ES-I3 (cell line): ENCODE measurements around the gene EXD3.

Experiments used
- H3K36me3 ChIP-seq: 2 replicates; pipeline ENCODE4 v1.6.1; 2013; ENCODE audit warnings: mild to moderate bottlenecking, low read length, control low read depth, moderate library complexity; ENCODE audit not compliant: insufficient read depth
- H3K4me1 ChIP-seq: 2 replicates; pipeline ENCODE4 v1.6.1; 2013; ENCODE audit warnings: mild to moderate bottlenecking, control low read depth, low read length; ENCODE audit not compliant: insufficient read depth
- H3K9ac ChIP-seq: 2 replicates; pipeline ENCODE4 v1.6.1; 2013; ENCODE audit warnings: low read depth, mild to moderate bottlenecking, low read length, moderate library complexity
- H3K9me3 ChIP-seq: 2 replicates; pipeline ENCODE4 v1.6.1; 2013; ENCODE audit warnings: mild to moderate bottlenecking, low read length, moderate library complexity; ENCODE audit not compliant: control insufficient read depth, insufficient read depth

Gene EXD3

DNA sequence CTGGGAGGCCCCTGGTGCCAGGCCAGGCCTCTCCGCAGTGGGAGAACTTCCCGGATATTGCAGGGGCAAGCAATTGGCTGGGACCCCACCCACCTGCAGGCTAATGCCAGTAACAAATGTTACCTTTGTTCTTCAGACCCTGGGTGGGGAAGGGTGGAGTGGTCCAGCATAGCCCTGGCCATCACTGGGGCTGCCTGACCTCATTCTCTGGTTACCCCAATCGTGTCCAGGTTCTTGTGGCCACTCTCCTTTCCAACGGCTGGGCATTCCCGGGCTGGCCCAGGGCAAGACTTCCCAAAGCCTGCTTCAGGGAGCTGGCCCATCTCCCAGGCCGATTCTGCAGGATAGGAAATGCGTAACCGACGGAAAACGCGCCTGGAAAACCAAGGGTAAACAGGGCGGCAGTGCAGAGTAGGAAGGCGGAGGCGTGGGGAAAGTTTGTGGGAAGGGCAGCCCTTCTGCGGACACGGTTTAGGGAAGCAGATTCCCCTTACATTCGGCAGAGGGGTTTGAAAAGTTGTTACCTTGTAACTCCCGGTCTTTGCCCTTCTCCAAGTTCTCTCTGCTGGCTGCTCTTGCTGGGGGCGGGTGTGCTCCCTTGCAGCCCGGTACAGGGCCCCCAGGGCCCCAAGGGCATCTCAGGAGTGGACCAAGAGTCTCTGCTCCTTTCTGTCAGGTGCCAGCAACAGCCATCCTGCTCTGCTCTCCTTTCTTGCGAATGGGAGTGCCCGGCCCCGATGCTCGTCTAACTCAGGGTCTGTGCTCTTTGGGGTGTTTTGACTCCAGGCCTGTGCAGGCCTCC is 124.4 kb downstream of the EXD3 start:
- Histone ChIP-seq H3K9ac (peak overlapping the region; percentile 76; the same call in 1 of the 2 replicates), H3K4me1 (peaks cover 22% of the 10 kb centered on the region), H3K36me3 (no peaks in the 10 kb centered on the region), H3K9me3 (peaks cover 8% of the 10 kb centered on the region; the same call in 1 of the 2 replicates)

DNA sequence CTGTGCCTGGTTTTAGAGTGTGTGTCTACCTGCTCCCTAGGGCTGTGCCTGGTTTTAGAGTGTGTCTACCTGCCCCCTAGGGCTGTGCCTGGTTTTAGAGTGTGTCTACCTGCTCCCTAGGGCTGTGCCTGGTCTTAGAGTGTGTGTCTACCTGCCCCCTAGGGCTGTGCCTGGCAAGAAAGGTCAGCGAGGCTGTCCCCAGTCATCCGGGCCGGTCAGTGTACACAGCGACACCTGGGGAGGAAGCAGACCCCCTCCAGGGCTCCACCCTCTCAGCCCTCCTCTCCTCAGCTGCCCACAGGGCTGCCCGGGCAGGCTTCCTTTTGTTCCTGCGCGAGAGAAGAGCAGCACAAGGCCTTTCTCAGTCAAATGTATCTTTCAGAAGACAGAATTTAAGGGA is 125.0 kb downstream of the EXD3 start:
- no peaks in the 10 kb centered on the region for H3K36me3 ChIP-seq
- H3K9me3 ChIP-seq = peaks cover 8% of the 10 kb centered on the region; the same call in 1 of the 2 replicates
- no peak overlapping the region for H3K9ac ChIP-seq
- H3K4me1 ChIP-seq = peaks cover 22% of the 10 kb centered on the region

DNA sequence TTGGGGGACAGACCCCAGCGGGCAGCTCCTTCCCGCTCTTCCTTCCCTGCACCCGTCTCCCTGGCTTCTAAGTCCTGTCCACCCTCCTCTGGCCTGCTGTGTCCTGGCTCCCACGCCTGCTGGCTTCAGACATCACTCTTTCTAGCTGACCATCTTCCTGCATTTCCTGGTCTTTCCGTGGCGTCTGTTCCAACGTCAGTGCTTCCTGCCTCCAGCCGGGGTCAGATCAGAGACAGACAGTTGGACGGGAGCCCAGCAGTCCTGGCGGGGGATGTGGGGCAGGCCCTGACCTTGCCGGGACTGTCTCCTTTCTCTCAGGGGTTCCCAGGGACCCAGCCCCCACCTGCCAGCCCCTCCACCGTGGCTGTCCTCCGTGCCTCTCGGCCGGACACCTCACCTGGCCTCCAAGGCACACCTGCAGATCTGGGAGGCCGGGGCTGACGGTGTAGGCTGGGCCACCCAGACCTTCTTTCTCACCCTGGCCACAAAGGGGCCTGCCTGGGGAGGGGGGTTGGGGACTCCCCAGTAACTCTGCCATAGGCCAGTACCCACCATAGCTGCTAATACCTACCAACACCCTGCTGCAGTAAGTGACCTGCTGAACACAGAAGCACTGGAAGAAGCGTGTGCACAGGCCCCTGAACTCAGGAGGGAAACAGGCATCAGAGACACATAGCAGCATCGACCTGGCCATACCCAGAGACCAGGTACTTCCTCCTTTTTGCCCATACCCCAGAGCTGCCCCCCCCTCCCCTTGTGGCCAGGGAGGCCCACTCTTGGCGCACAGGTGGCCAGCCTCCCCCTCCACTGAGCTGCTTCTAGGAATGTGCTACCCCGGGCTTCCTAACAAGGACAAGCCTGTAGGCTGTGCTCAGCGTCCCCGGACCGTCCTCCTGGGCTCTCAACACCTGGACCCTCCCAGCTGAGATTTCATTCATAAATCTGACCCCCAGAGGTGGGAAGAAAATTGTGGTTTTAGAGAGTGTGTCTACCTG is 126.0 kb downstream of the EXD3 start:
- Histone ChIP-seq H3K4me1 (peaks cover 22% of the 10 kb centered on the region), H3K36me3 (no peaks in the 10 kb centered on the region), H3K9ac (peak overlapping the region; percentile 40), H3K9me3 (peaks cover 8% of the 10 kb centered on the region; the same call in 1 of the 2 replicates)

DNA sequence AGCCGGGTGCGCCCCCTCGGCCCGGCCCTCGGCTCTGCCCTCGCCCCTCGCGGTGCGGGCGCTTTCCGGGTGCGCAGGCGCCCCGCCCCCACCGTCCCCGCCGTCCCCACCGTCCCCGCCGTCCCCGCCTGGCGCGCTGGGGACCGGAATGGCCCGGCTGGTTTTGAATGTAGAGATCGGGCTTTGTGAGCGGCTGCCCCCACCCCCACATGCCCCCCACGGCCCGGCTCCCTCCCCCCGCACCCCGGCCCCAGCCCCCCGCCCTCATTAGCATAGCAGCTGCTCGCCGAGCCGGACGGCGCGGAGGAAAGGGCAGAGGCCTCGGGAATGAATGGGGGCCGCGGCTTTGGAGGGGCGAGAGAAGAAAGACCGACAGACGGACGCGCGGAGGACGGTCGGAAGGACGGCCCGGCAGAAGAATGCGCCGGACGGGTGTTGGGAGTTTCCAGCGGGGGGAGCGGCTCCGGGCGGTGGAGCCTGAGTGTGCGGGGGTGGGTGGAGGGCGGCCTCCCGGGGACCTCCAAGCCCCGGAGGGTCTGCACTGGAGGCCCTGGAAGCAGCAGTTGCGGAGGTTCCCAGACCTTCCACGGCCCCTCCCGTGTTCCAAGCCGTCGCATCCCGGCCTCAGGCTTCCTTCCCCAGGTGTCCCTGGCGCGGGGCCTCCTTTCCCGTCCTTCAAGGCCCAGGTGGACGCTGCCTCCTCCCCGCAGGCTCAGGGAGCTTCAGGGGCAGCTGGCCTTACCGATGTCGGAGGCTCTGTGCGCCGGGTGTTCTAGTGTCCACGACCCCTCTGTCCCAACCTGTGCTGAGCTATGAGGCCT is 126.9 kb downstream of the EXD3 start:
- Histone ChIP-seq H3K4me1 (peaks cover 22% of the 10 kb centered on the region), H3K9ac (peak overlapping the region; percentile 40), H3K9me3 (peaks cover 8% of the 10 kb centered on the region; the same call in 1 of the 2 replicates), H3K36me3 (no peaks in the 10 kb centered on the region)

DNA sequence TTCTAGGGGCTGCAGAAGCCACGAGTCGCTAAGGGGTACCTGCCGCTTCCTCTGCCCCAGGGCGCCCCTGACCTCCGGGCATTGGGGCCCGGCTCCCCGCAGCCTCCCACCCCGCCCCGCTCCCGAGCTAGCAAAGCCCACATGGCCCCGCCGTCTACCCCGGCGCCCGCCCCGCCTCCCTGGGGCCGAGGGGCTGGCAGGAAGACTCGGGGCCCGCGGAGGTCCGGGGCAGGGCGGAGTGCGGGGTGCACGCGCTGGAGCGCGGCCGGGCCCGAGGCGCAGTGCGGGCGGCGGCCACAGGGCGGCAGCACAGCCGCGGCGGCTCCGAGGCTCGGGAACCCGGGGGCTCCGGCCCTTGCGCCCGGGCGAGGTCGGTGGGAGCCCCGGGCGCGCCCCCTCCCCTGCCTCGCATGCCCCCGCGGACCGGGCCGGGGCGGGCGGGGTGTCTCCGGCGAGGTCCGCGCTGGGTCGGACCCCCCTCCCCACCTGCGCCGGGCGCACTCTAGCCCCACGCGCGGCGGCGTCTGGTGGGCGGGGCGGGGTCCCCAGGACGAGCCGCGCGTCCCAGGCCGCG is 127.6 kb downstream of the EXD3 start:
- peak overlapping the region; percentile 11; the same call in 1 of the 2 replicates for H3K9ac ChIP-seq
- H3K36me3 ChIP-seq = no peaks in the 10 kb centered on the region
- peaks cover 8% of the 10 kb centered on the region; the same call in 1 of the 2 replicates for H3K9me3 ChIP-seq
- H3K4me1 ChIP-seq = peaks cover 22% of the 10 kb centered on the region

DNA sequence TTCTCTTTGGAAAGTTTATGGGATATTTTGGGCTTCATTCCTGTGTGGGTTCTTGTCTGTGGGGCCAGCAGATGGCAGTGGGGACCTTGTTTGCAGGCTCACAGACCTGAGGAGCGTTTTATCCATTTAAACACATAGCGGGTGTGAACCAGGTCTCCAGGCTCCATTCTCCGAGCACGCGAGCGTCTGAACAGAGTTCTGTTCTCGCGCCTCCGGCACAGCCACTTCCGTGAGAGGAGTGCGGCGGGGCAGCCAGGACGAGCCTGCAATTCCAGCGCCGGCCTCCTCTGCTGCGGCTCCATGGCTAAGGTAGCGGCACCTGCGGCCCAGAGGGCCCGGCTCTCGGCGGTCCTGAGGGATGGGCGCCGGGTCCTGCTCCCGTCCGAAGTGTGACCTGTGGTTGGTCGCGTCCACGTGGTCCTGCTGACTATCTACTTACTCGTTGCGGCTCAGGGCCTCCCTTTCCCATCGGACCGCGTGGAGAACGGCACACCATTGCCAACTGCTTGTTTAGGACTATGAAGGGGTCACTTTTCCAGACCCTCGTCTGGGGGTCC is 128.2 kb downstream of the EXD3 start:
- Histone ChIP-seq H3K36me3 (no peaks in the 10 kb centered on the region), H3K4me1 (peaks cover 19% of the 10 kb centered on the region), H3K9me3 (peaks cover 8% of the 10 kb centered on the region; the same call in 1 of the 2 replicates), H3K9ac (peak overlapping the region; percentile 11; the same call in 1 of the 2 replicates)

DNA sequence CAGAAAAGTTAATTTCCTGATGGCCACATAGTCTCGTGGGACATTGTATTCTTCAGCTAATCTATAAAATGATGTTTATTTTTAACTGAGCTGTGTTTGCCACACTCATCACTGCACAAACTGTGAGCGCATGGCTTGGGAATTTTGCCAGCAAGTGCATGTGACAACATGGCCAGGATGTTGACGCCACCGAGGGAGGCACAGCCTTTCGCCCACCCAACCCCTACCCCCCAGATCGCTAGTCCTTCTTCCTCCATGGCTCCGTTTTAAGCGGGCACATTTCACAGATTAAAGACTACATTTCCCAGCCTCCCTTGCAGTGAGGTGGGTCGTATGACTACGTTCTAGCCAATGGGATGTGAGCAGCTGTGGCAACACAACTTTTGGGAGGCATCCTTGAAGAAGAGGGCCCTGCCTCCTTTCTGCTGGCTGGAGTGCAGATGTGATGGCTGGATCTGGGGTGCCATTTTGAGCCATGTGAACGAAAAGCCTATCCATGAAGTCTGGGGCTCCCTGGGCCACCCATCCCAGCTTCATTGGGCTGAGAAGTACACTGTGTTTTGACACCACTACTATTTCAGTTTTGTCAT is 128.8 kb downstream of the EXD3 start:
- H3K9ac ChIP-seq = no peak overlapping the region
- peaks cover 8% of the 10 kb centered on the region; the same call in 1 of the 2 replicates for H3K9me3 ChIP-seq
- no peaks in the 10 kb centered on the region for H3K36me3 ChIP-seq
- peaks cover 17% of the 10 kb centered on the region for H3K4me1 ChIP-seq

DNA sequence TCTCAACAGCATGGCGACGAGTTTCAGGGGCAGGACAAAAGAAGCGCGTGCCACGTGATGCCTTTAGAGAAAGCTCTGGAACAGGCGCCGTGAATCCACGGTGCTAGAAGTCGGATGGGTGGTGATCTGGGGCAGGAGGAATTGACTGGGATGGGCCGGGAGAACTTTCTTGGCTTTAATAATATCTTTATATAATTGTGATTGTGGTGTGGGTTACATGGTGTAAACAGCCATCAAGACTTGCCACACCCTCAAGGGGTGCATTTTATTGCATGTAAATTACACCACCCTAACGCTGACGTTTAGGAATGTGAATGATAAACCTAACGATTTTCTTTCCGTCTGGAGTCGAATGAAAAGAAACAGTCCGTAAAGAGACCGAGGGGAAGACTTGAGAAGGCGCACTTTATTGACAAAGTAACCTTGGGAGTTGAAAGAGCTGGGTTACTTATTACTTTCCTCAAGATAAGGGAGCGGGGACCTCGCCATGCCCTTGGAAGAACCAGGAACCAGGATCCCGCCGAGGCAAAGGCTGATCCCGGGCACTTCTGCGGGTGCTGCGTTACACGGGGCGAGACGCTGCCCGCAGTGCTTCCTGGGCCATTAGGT is 129.4 kb downstream of the EXD3 start:
- H3K36me3 ChIP-seq = no peaks in the 10 kb centered on the region
- H3K9me3 ChIP-seq = peaks cover 8% of the 10 kb centered on the region; the same call in 1 of the 2 replicates
- no peak overlapping the region for H3K9ac ChIP-seq
- H3K4me1 ChIP-seq = peaks cover 12% of the 10 kb centered on the region

DNA sequence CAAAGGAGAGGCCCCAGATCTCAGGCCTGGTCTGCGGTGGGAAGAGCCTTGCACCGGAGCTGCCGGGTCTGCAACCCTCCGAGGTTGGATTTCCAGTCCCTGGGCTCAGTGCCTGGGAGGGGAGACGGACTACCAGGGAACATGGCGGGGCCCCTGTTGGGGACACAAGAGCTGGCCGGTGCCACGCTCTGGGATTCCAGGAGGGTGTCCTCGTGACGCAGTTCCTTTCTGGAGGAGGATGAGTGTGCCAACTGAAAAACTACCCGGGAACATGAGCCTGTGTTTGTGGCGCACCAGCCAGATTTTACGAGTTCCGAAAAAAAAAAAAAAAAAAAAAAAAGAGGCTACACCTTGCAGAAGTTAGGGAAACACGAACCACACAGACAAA is 129.9 kb downstream of the EXD3 start:
- H3K36me3 ChIP-seq = no peaks in the 10 kb centered on the region
- H3K9me3 ChIP-seq = peaks cover 8% of the 10 kb centered on the region; the same call in 1 of the 2 replicates
- H3K4me1 ChIP-seq = peaks cover 7% of the 10 kb centered on the region
- no peak overlapping the region for H3K9ac ChIP-seq

DNA sequence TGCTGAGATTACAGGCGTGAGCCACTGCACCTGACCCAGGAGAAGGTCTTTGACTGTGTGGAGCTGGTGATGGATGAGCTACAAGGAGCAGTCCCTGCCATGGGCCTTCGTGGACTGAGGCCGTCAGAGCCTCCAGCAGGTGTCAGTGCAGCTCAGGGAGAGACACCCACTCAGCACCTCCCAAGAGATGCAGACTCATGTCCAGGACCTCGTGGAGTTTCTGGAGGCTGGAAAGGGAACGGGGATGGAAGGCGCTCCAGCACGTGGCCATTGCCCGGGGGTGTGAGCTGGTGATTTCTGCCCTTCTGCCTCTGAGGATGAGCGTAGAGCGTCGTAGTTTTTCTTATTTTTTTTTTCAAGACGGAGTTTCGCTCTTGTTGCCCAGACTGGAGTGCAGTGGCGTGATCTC is 136.0 kb downstream of the EXD3 start:
- Histone ChIP-seq H3K4me1 (no peaks in the 10 kb centered on the region), H3K9ac (no peak overlapping the region), H3K9me3 (no peaks in the 10 kb centered on the region), H3K36me3 (no peaks in the 10 kb centered on the region)

DNA sequence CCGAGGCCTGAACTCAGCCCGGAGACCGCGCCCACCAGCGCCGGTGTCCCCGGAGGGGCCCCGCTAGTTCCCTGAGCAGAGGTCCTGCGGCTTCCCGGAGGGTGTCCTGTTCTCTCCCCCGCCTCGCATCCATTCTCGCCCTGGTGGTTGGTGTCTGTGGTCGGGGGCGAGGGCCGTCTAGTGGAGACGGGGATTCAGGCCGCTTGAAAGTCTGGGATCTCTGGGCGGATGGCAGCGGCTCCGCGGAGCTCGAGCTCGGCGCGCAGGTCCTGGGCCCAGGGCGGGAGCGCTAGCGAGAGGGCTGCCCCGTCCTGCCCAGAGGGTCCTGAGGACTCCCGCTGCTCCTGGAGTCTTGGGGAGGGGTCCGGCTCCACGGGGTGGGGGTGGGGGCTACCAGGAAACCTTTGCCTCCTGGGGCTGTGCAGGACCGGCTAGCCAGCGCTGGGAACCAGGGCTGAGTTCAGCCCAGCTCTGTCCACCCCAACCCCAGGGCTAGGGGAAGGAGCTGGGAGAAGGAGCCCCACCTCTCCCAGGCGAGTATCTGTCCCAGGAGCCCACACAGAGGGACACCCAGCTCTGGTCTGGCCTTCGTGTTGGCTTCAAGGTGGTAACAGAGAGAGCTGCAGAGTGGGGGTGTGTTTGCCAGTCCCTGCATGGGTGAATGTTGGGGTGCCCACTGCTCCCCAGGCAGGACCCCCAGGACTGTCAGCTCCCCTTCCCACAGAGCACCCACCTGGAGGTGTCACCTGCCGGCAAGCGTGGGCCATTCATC is 141.4 kb downstream of the EXD3 start:
- Histone ChIP-seq H3K36me3 (no peaks in the 10 kb centered on the region), H3K9ac (peak overlapping the region; percentile 63), H3K4me1 (peaks cover 3% of the 10 kb centered on the region; the same call in 1 of the 2 replicates), H3K9me3 (no peaks in the 10 kb centered on the region)
